GM23248 (cell line): ENCODE results near the gene NUDT19. TPM values are rescaled to one million over a fixed set of nuclear protein-coding genes. Genes with fewer than 3 reads are reported as not detected.

Experiments used
- DNase-seq: peaks from one replicate; pipeline ENCODE4 v3.0.0-alpha.2; 2015
- H2AFZ ChIP-seq: fragments of 200-600 bp; sonication (generic); 2 replicates; pipeline ENCODE4 v1.6.1; 2016; ENCODE audit warnings: antibody characterized with exemption
- H3F3A ChIP-seq: fragments of 200-600 bp; sonication (generic); 2 replicates; pipeline ENCODE4 v1.6.1; 2016; ENCODE audit warnings: mild to moderate bottlenecking, antibody characterized with exemption, mixed run types; ENCODE audit not compliant: insufficient read depth
- H3K27ac ChIP-seq: fragments of 200-600 bp; sonication (generic); 2 replicates; pipeline ENCODE4 v1.5.1; 2016; ENCODE audit warnings: mild to moderate bottlenecking
- H3K27me3 ChIP-seq: fragments of 200-600 bp; sonication (generic); replicated peaks from 2 replicates; pipeline ENCODE4 v1.6.1; 2016; ENCODE audit warnings: mild to moderate bottlenecking; ENCODE audit not compliant: insufficient read depth
- H3K36me3 ChIP-seq: fragments of 200-600 bp; sonication (generic); 2 replicates; pipeline ENCODE4 v1.6.1; 2016; ENCODE audit warnings: low read depth, mild to moderate bottlenecking
- H3K4me1 ChIP-seq: fragments of 200-600 bp; sonication (generic); 2 replicates; pipeline ENCODE4 v1.6.1; 2016; ENCODE audit warnings: mild to moderate bottlenecking; ENCODE audit not compliant: insufficient read depth
- H3K4me2 ChIP-seq: fragments of 200-600 bp; sonication (generic); one replicate; pipeline ENCODE4 v1.6.1; 2016; ENCODE audit warnings: mild to moderate bottlenecking; ENCODE audit not compliant: unreplicated experiment
- H3K4me3 ChIP-seq: fragments of 200-600 bp; sonication (generic); 2 replicates; pipeline ENCODE4 v1.5.1; 2016; ENCODE audit warnings: mild to moderate bottlenecking
- H3K79me2 ChIP-seq: fragments of 200-600 bp; sonication (generic); 2 replicates; pipeline ENCODE4 v1.6.1; 2016; ENCODE audit warnings: mild to moderate bottlenecking; ENCODE audit not compliant: insufficient read depth
- H3K9ac ChIP-seq: fragments of 200-600 bp; sonication (generic); 2 replicates; pipeline ENCODE4 v1.6.1; 2016; ENCODE audit warnings: mild to moderate bottlenecking
- H3K9me2 ChIP-seq: fragments of 200-600 bp; sonication (generic); 2 replicates; pipeline ENCODE4 v1.6.1; 2016; ENCODE audit warnings: mixed run types, mild to moderate bottlenecking, moderate library complexity; ENCODE audit not compliant: insufficient read depth
- H3K9me3 ChIP-seq: fragments of 200-600 bp; sonication (generic); one replicate; pipeline ENCODE4 v1.6.1; 2017; ENCODE audit warnings: low read depth
- H4K20me1 ChIP-seq: fragments of 200-600 bp; sonication (generic); 2 replicates; pipeline ENCODE4 v1.6.0; 2016; ENCODE audit not compliant: insufficient read depth
- EZH2 ChIP-seq: fragments of 200-600 bp; sonication (generic); IDR thresholded peaks from 2 replicates; pipeline ENCODE4 v1.6.1; 2018; ENCODE audit warnings: antibody characterized with exemption, mild to moderate bottlenecking; ENCODE audit not compliant: insufficient read depth, poor library complexity, severe bottlenecking
- EZH2phosphoT487 ChIP-seq: fragments of 200-600 bp; sonication (generic); IDR thresholded peaks from 2 replicates; pipeline ENCODE4 v1.6.1; 2018; ENCODE audit warnings: antibody characterized with exemption, moderate library complexity, mild to moderate bottlenecking, low read depth; ENCODE audit not compliant: insufficient read depth
- WGBS, 2 experiments: methylation state at CpG; one replicate each; pipeline ENCODE4 v1.1.6; 2015 to 2017; ENCODE audit warnings: low lambda C conversion rate in 2 of 2, low coverage in 1 of 2; ENCODE audit errors: missing lambda C conversion rate in 2 of 2; 5-methylcytosine and 5-hydroxymethylcytosine counted together
- in situ Hi-C: fragments of 300-500 bp; cut with MboI; formaldehyde crosslinking; loops from 2 replicates; pipeline ENCODE4 v1.15.0; 2020
- polyA plus RNA-seq: library from polyadenylated mRNA; unstranded; fragments of >200 nt; fragmentation: Nextera tagmentation; extraction: Ambion mirVana; gene quantifications from 2 replicates; pipeline ENCODE4 v1.2.1, GENCODE V29; 2016
- small RNA-seq: library from RNA; depleted of rRNA; stranded (forward); fragments of <200 nt; gene quantifications from one replicate; pipeline ENCODE3, GENCODE V24; 2014; ENCODE audit warnings: low read depth, low replicate concordance
- total RNA-seq: library from RNA; depleted of rRNA; stranded (reverse); fragments of >200 nt; shearing (Covaris generic); gene quantifications from 2 replicates; pipeline ENCODE4 v1.2.3, GENCODE V29; 2014; rRNA removed

The NUDT19 gene
- total and polyA plus RNA-seq, 2 experiments from 2014 or later = 18.0 to 25.1 TPM

DNA sequence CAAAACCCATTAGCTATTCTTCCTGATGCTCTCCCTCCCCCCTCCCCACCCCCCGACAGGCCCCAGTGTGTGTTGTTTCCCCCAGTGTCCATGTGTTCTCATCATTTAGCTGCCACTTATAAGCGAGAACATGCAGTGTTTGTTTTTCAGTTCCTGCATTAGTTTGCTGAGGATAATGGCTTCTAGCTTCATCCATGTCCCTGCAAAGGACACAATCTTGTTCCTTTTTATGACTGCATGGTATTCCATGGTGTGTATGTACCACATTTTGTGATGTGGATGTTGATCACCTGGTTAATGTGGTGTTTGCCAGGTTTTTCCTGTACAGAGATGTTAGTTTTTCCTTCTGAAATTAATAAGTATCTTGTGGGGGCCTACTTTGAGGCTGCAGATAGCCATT, 59.4 kb downstream of the NUDT19 start:
- no peaks in the 10 kb centered on the region for H3K9me2 ChIP-seq
- no peaks in the 10 kb centered on the region for H3K36me3 ChIP-seq
- in situ Hi-C loops = no loop called here
- no peak overlapping the region for H2AFZ ChIP-seq
- no peak for DNase-seq
- no peak overlapping the region for H3K27ac ChIP-seq
- WGBS, 2 experiments = 39% methylated on average over 2 of the region's 2 CpGs
- H3K9ac ChIP-seq = no peak overlapping the region
- no peak overlapping the region for H3K4me2 ChIP-seq
- TF ChIP-seq EZH2 = no peak
- no peak for TF ChIP-seq EZH2phosphoT487
- H3K4me3 ChIP-seq = no peak overlapping the region
- H3K27me3 ChIP-seq = peaks cover 19% of the 10 kb centered on the region; the same call in 1 of the 2 replicates
- H4K20me1 ChIP-seq = no peaks in the 10 kb centered on the region
- H3K9me3 ChIP-seq = no peaks in the 10 kb centered on the region
- H3F3A ChIP-seq = no peaks in the 10 kb centered on the region
- no peaks in the 10 kb centered on the region for H3K4me1 ChIP-seq
- no peaks in the 10 kb centered on the region for H3K79me2 ChIP-seq

GRCh38 chr19:32757189-32757588, 65.6 kb downstream of the NUDT19 start:
- no peaks in the 10 kb centered on the region for H3K4me1 ChIP-seq
- no peak overlapping the region for H3K9ac ChIP-seq
- TF ChIP-seq EZH2phosphoT487 (no peak), EZH2 (no peak)
- in situ Hi-C loops = no loop called here
- H4K20me1 ChIP-seq = no peaks in the 10 kb centered on the region
- no peaks in the 10 kb centered on the region for H3K79me2 ChIP-seq
- no peaks in the 10 kb centered on the region for H3F3A ChIP-seq
- peaks cover 5% of the 10 kb centered on the region; the same call in 1 of the 2 replicates for H3K27me3 ChIP-seq
- DNase-seq = no peak
- no peak overlapping the region for H3K4me3 ChIP-seq
- no peaks in the 10 kb centered on the region for H3K9me2 ChIP-seq
- H3K36me3 ChIP-seq = no peaks in the 10 kb centered on the region
- H3K4me2 ChIP-seq = no peak overlapping the region
- H3K27ac ChIP-seq = no peak overlapping the region
- H3K9me3 ChIP-seq = no peaks in the 10 kb centered on the region
- H2AFZ ChIP-seq = no peak overlapping the region
- WGBS, 2 experiments = 20 to 23% methylated on average over 3 of the region's 3 CpGs

Small RNA genes within 50 kb of the gene (small RNA-seq; reads per million reads assigned to genes)
- not detected for gene RN7SL789P

Other genes starting within 250 kb of the NUDT19 start
- 64.5 and 95.4 TPM in 2 replicates for gene PDCD5, start 110.6 kb upstream of the NUDT19 start, total RNA-seq
- gene PDCD5, start 110.6 kb upstream of the NUDT19 start, polyA plus RNA-seq = 296 and 309 TPM in 2 replicates
- 19.0 and 27.5 TPM in 2 replicates for gene ANKRD27, start 16.6 kb upstream of the NUDT19 start, total RNA-seq
- 16.5 and 17.9 TPM in 2 replicates for gene ANKRD27, start 16.6 kb upstream of the NUDT19 start, polyA plus RNA-seq
- gene RGS9BP, start 16.0 kb upstream of the NUDT19 start, total RNA-seq = under 0.01 and 0.22 TPM in 2 replicates
- 0.08 TPM in 1 of 2 replicates, not detected in the other for gene RGS9BP, start 16.0 kb upstream of the NUDT19 start, polyA plus RNA-seq
- 0.22 TPM in 1 of 2 replicates, not detected in the other for gene TDRD12, start 27.9 kb downstream of the NUDT19 start, total RNA-seq
- 0.09 and 0.16 TPM in 2 replicates for gene TDRD12, start 27.9 kb downstream of the NUDT19 start, polyA plus RNA-seq
- not detected in 2 replicates for gene SLC7A9, start 177.9 kb downstream of the NUDT19 start, total RNA-seq
- gene SLC7A9, start 177.9 kb downstream of the NUDT19 start, polyA plus RNA-seq = not detected in 2 replicates